GM19372 (cell line): ENCODE measurements around the gene MUCL1.

Source experiments
- ATAC-seq: cut with Tn5 transposase; IDR thresholded peaks from one replicate; pipeline ENCODE4 v1.9.1; 2021; ENCODE audit warnings: mild to moderate bottlenecking, low read depth, moderate library complexity; ENCODE audit not compliant: unreplicated experiment

The MUCL1 gene

DNA sequence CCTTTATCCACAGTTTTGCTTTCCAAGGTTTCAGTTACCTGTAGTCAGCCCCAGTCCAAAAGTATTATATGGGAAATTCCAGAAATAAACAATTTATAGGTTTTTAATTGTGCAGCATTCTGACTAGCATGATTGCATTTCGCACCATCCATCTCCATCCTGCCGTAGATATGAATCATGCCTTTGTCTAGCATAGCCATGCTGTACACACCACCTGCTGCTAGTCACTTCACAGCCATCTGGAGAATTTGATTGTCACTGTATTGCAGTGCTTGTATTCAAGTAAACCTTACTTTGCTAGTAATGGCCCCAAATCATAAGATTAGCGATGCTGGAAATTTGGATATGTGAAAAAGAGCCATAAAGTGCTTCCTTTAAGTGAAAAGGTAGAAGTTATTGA, 36.0 kb downstream of the MUCL1 start:
- ATAC-seq, result no peak

DNA sequence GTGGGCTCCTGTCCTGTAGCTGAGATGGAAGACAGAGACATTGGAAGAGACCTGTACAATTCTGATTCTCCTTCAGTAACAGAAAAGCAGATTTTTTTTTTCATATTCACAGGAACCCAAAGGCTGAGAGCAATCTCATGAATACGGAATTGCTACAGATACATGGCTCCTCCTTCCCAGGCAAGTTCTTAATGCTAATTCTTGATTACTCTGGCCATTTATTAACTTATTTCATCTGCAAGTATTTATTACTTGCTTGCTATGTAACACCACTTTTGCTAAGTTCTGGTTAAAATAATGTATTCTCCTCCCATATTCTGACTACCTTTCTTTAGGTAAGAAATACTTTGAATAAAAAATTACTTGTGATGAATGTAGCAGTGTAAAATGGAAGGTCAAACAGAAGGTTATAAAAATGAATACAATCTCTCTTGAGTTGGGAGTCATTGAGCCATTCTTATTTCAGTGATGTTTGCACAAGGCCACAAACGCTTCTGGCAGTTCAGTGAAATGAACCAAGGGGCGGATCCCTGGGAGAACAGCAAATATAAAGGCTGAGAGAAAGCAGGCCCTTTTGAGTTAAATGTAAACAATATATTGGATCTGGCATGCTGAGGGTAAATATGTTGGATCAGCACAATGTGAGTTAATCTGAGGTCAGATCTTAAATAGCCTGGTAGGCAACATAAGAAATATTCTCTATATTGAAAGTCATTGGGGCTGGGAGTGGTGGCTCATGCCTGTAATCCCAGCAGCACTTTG, 37.6 kb downstream of the MUCL1 start:
- ATAC-seq, result no peak
